H1 (cell line): ENCODE measurements around the gene GRHL3. TPM values are rescaled to one million over a fixed set of nuclear protein-coding genes. Genes with fewer than 3 reads are reported as not detected.

Experiments
- ASH2L ChIP-seq: fragments of 200-600, 300-600 bp; sonication (generic); IDR thresholded peaks from one replicate; pipeline ENCODE4 v1.7.1; 2017; ENCODE audit warnings: low read length
- CBX8 ChIP-seq: fragments of 300-800, 300-1000 bp; sonication (generic); IDR thresholded peaks from 2 replicates; pipeline ENCODE4 v1.7.1; 2016; ENCODE audit warnings: low read depth, low read length, borderline replicate concordance
- CEBPB ChIP-seq: IDR thresholded peaks from 2 replicates; pipeline ENCODE4 v1.6.1; 2012; ENCODE audit warnings: low read depth, low read length
- CHD1 ChIP-seq: IDR thresholded peaks from 2 replicates; pipeline ENCODE4 v1.6.1; 2012; ENCODE audit warnings: low read depth, low read length, improper control_type of control experiment
- CTBP2 ChIP-seq: IDR thresholded peaks from 2 replicates; pipeline ENCODE4 v1.7.0; 2011; ENCODE audit warnings: borderline replicate concordance, mild to moderate bottlenecking, moderate library complexity, mixed read lengths, low read length; ENCODE audit not compliant: insufficient read depth, insufficient read length
- GTF2F1 ChIP-seq: IDR thresholded peaks from 2 replicates; pipeline ENCODE4 v1.6.1; 2012; ENCODE audit warnings: low read depth, low read length, improper control_type of control experiment, borderline replicate concordance
- HDAC6 ChIP-seq: IDR thresholded peaks from one replicate; pipeline ENCODE4 v1.7.1; 2012; ENCODE audit warnings: low read depth, mild to moderate bottlenecking, inconsistent platforms, low read length, moderate library complexity
- KDM1A ChIP-seq: fragments of 200-600, 300-600 bp; sonication (generic); IDR thresholded peaks from 2 replicates; pipeline ENCODE4 v1.7.1; 2016; ENCODE audit warnings: mild to moderate bottlenecking, low read length, borderline replicate concordance
- KDM5A ChIP-seq: fragments of 200-600 bp; IDR thresholded peaks from 2 replicates; pipeline ENCODE4 v1.7.1; 2012; ENCODE audit warnings: mild to moderate bottlenecking, low read length, inconsistent platforms, mixed read lengths
- MAFK ChIP-seq: IDR thresholded peaks from 2 replicates; pipeline ENCODE4 v1.6.1; 2012; ENCODE audit warnings: low read depth, mild to moderate bottlenecking, improper control_type of control experiment, low read length
- POLR2A ChIP-seq, 2 experiments: IDR thresholded peaks; 1 replicate in 1 of 2; 2 replicates in 1 of 2; pipeline ENCODE4 v1.6.1; 2011; ENCODE audit warnings: low read depth in 2 of 2, low read length in 2 of 2, mild to moderate bottlenecking in 2 of 2; ENCODE audit errors: control extremely low read depth in 1 of 2
- RAD21 ChIP-seq, 2 experiments: IDR thresholded peaks in 1 of 2; conservative IDR thresholded peaks in 1 of 2; 2 replicates each; pipeline ENCODE4 v1.6.1; 2011; ENCODE audit warnings: low read depth in 2 of 2, low read length in 2 of 2, improper control_type of control experiment in 1 of 2, inconsistent platforms in 1 of 2, mild to moderate bottlenecking in 1 of 2, moderate library complexity in 1 of 2
- RXRA ChIP-seq: IDR thresholded peaks from 2 replicates; pipeline ENCODE4 v1.6.1; 2011; ENCODE audit warnings: low read depth, mild to moderate bottlenecking, low read length, moderate library complexity; ENCODE audit not compliant: insufficient read depth
- SAP30 ChIP-seq: fragments of 300-600 bp; sonication (generic); IDR thresholded peaks from 2 replicates; pipeline ENCODE4 v1.7.1; 2012; ENCODE audit warnings: low read length, moderate library complexity, mild to moderate bottlenecking, inconsistent platforms; ENCODE audit not compliant: insufficient read depth, insufficient replicate concordance
- SIN3A ChIP-seq, 2 experiments: IDR thresholded peaks in 1 of 2; conservative IDR thresholded peaks in 1 of 2; 2 replicates each; pipeline ENCODE4 v1.6.1; 2011 to 2012; ENCODE audit warnings: low read length in 2 of 2, improper control_type of control experiment in 1 of 2, low read depth in 1 of 2, mild to moderate bottlenecking in 1 of 2
- SP1 ChIP-seq: IDR thresholded peaks from 2 replicates; pipeline ENCODE4 v1.6.1; 2011; ENCODE audit warnings: low read depth, low read length
- SP2 ChIP-seq: IDR thresholded peaks from 2 replicates; pipeline ENCODE4 v1.6.1; 2012; ENCODE audit warnings: mild to moderate bottlenecking, low read length, inconsistent platforms
- TAF7 ChIP-seq: optimal IDR thresholded peaks from 2 replicates; pipeline ENCODE3; 2011; ENCODE audit warnings: low read depth, mild to moderate bottlenecking, inconsistent platforms, low read length, moderate library complexity, borderline replicate concordance
- TBP ChIP-seq: IDR thresholded peaks from 2 replicates; pipeline ENCODE4 v1.6.1; 2011; ENCODE audit warnings: low read depth, low read length, improper control_type of control experiment
- TEAD4 ChIP-seq: IDR thresholded peaks from 2 replicates; pipeline ENCODE4 v1.6.1; 2012; ENCODE audit warnings: low read depth, low read length, inconsistent platforms, mixed read lengths
- polyA plus RNA-seq, 7 experiments: library from polyadenylated mRNA; depleted of rRNA in 3 of 7; stranded (reverse) in 5 of 7; unstranded in 2 of 7; fragments of >200 nt in 5 of 7; fragments of 200-250 nt in 2 of 7; gene quantifications; 1 replicate in 5 of 7; 2 replicates in 1 of 7; 4 replicates in 1 of 7; pipeline versions ENCODE4 v1.2.1 to v1.2.3, GENCODE V29; 2011 to 2013; ENCODE audit warnings: missing spikeins in 2 of 7, mixed read lengths in 2 of 7
- total RNA-seq: library from RNA; stranded (reverse); fragmentation: NEBNext Ultra II Directional; extraction: Animal tissue kit (Norgen Biotek cat#: 25700); gene quantifications from 2 replicates; pipeline ENCODE4 v1.2.1, GENCODE V29; 2021
- TF ChIP-seq, protein P1 (sequence below): IDR thresholded peaks from 2 replicates; pipeline ENCODE4 v1.6.1; 2011; ENCODE audit warnings: low read depth, mild to moderate bottlenecking, low read length; ENCODE audit not compliant: insufficient read depth
- TF ChIP-seq, protein P2 (sequence below): IDR thresholded peaks from 2 replicates; pipeline ENCODE4 v1.6.1; 2012; ENCODE audit warnings: low read length, inconsistent platforms

The GRHL3 gene
- total and polyA plus RNA-seq, 2 of the 8 experiments (the other 6 are each of a cell fraction or from before 2014, with no cell fraction given) = 0.80 to 1.8 TPM

DNA sequence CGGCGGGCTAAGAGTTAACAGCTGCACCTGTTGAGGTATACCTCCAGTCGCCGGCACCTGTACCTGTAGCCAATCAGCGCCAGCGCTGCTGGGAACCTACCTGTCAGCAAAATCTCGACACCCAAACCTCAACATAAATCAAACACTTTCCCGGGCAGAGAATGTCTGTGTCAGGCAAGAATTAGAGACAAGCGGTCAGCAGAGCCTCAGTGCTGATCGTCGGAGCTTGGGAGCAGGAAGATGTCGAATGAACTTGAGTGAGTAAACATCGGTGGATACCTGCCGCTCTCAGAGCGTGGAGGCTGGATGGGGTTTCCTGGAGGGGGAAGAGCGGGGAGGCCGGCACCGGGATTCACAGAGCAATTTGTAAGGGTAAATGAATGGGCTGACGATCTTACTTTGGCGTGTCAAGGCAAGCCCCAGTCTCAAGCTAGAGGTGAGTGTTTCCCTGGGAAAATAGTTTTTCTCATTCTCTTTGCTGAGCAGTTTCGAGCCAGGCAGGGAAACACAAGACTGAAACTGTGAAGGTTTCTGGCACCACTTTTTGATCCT is at the start of gene GRHL3 (continued):
- TF ChIP-seq GTF2F1 = no peak
- TF ChIP-seq, protein P1, sequence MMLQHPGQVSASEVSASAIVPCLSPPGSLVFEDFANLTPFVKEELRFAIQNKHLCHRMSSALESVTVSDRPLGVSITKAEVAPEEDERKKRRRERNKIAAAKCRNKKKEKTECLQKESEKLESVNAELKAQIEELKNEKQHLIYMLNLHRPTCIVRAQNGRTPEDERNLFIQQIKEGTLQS = no peak
- TF ChIP-seq MAFK = peak; percentile 74; the same call in 1 of the 2 replicates
- no peak for TF ChIP-seq CEBPB
- TF ChIP-seq SIN3A (conservative IDR thresholded peaks at IDR 0.05 in 1 of 2, IDR thresholded peaks at IDR 0.05 in 1 of 2; ENCODE audit: low read depth in 1 of 2, low read length in 2 of 2) = peak in 1 of 2 experiments; percentile 74; a peak in 2 of 4 replicates
- no peak for TF ChIP-seq TBP
- no peak for TF ChIP-seq POLR2A (IDR thresholded peaks at IDR 0.05; ENCODE audit: control extremely low read depth in 1 of 2, low read depth in 2 of 2, low read length in 2 of 2)
- TF ChIP-seq HDAC6 = no peak
- no peak for TF ChIP-seq RXRA
- peak; percentile 57 for TF ChIP-seq SAP30
- TF ChIP-seq KDM5A = no peak
- TF ChIP-seq SP2 = no peak
- 0 out of 2 replicates have a peak, but pooled peaks have one; percentile 26 for TF ChIP-seq TEAD4
- TF ChIP-seq ASH2L = peak; percentile 60
- no peak for TF ChIP-seq CTBP2
- no peak for TF ChIP-seq RAD21 (IDR thresholded peaks at IDR 0.05 in 1 of 2, conservative IDR thresholded peaks at IDR 0.05 in 1 of 2; ENCODE audit: low read depth in 2 of 2, low read length in 2 of 2)
- no peak for TF ChIP-seq CBX8
- peak; percentile 58; the same call in 1 of the 2 replicates for TF ChIP-seq SP1
- TF ChIP-seq KDM1A = 0 out of 2 replicates have a peak, but pooled peaks have one; percentile 21
- TF ChIP-seq, protein P2, sequence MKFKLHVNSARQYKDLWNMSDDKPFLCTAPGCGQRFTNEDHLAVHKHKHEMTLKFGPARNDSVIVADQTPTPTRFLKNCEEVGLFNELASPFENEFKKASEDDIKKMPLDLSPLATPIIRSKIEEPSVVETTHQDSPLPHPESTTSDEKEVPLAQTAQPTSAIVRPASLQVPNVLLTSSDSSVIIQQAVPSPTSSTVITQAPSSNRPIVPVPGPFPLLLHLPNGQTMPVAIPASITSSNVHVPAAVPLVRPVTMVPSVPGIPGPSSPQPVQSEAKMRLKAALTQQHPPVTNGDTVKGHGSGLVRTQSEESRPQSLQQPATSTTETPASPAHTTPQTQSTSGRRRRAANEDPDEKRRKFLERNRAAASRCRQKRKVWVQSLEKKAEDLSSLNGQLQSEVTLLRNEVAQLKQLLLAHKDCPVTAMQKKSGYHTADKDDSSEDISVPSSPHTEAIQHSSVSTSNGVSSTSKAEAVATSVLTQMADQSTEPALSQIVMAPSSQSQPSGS = 0 out of 2 replicates have a peak, but pooled peaks have one; percentile 30
- TF ChIP-seq TAF7 = no peak
- TF ChIP-seq CHD1 = no peak
